Mucosa of descending colon (tissue), 3 donors: ENCODE data around the gene MBD3L2B. TPM values are rescaled to one million over a fixed set of nuclear protein-coding genes. Genes with fewer than 3 reads are reported as not detected.
"Not testable (repeated sequence)": the region's sequence is repeated elsewhere in the genome, so short reads cannot be mapped to it uniquely, and the experiment has no call there.

ENCODE experiments used
- ATAC-seq: fragments of 200-7000 bp; cut with Tn5 transposase; one replicate; pipeline ENCODE4 v1.9.1; 2020; ENCODE audit warnings: mild to moderate bottlenecking, moderate library complexity
- DNase-seq, 3 donors: peaks; one replicate each; pipeline ENCODE4 v3.0.0-alpha.2; 2020
- H3K36me3 ChIP-seq: fragments of 200-600 bp; one replicate; pipeline ENCODE4 v1.8.0; 2021; ENCODE audit warnings: low read depth, mild to moderate bottlenecking
- H3K4me1 ChIP-seq: fragments of 200-600 bp; one replicate; pipeline ENCODE4 v1.8.0; 2021; ENCODE audit warnings: low read depth, mild to moderate bottlenecking
- H3K4me3 ChIP-seq: fragments of 200-600 bp; one replicate; pipeline ENCODE4 v1.8.0; 2021; ENCODE audit warnings: mild to moderate bottlenecking
- H3K9me3 ChIP-seq: fragments of 200-600 bp; one replicate; pipeline ENCODE4 v1.8.0; 2021; ENCODE audit warnings: mild to moderate bottlenecking
- intact Hi-C, 2 donors: fragments of 100-400 bp; cut with DNase I in 1 of 2; cut with micrococcal nuclease in 1 of 2; formaldehyde crosslinking; loops; one replicate each; pipeline versions ENCODE4 v1.11.0 to v1.11.1; 2022; cut with DNase I, micrococcal nuclease
- long read RNA-seq, 2 donors: library from polyadenylated mRNA; unstranded; transcript quantifications; one replicate each; pipeline ENCODE4 v2.0.0, GENCODE V29; 2019 to 2021
- total RNA-seq, 3 donors: library from RNA; stranded (reverse); fragmentation: NEBNext Ultra II Directional in 2 of 3; extraction: Animal tissue kit (Norgen Biotek cat#: 25700) in 2 of 3; gene quantifications; one replicate each; pipeline versions ENCODE4 v1.2.1 to v1.2.4, GENCODE V29; 2021 to 2023
- TF ChIP-seq, protein P1 (sequence below): fragments of 200-600 bp; IDR thresholded peaks from one replicate; pipeline ENCODE4 v1.8.0; 2022; ENCODE audit warnings: antibody characterized with exemption, mild to moderate bottlenecking
- donor health status: DM: no; HTN: no; CAD: no; lungs with moderate emphysema.
- donor health status: DM: no; HTN: no; CAD: no.
- donor health status: DM: no; HTN: yes; CAD: no.

Gene MBD3L2B
- total RNA-seq: not detected
- long read RNA-seq, donor 1: 0 reads
- long read RNA-seq, donor 2: 0 reads

DNA sequence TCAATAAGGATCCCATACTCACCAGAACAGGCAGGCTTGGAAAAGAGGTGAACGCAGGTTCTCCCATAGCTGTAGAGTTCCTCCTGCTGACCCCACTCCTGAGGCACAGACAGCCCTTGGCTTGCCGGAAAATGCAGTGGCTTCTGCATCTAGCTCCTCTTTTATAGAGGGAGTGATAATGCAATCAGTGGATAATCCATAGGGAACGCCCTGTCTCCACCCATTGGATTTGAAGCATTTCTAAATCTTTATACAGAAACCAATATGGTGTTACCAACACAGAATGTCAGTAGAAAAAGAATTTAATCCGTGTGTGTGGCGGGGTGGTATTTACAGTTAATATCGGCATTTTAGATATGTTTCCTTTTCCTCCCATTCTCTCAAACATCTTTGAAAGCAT is at the start of gene MBD3L2B:
Gene MBD3L2B (minus strand): TSS at position 101 of the 400 bp plus-strand sequence. CDS start 34 bp downstream, at position 67.
- ATAC-seq, intact Hi-C loops, DNase-seq: not testable (repeated sequence)

DNA sequence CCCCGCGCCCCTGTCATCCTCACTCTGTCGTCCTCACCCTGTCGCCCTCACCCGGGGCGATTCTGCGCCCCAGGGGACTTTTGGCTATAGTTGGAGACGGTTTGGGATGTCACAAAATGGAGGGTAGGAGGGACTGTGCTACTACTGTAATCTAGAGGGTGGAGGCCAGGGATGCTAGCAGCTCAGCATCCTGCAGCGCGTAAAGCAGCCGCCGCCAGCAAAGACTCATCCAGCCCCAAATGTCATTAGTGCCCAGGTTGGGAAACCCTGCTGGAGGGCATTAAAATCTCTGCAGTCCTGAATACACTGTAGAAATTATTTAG is 48.6 kb upstream of the MBD3L2B start:
- DNase-seq (no peak), ATAC-seq (peak; percentile 20)
- Histone ChIP-seq H3K9me3 (no peaks in the 10 kb centered on the region), H3K4me3 (peak overlapping the region; percentile 93), H3K36me3 (peaks cover 6% of the 10 kb centered on the region), H3K4me1 (peaks cover 5% of the 10 kb centered on the region)
- intact Hi-C loops: no loop called here
- TF ChIP-seq, protein P1, sequence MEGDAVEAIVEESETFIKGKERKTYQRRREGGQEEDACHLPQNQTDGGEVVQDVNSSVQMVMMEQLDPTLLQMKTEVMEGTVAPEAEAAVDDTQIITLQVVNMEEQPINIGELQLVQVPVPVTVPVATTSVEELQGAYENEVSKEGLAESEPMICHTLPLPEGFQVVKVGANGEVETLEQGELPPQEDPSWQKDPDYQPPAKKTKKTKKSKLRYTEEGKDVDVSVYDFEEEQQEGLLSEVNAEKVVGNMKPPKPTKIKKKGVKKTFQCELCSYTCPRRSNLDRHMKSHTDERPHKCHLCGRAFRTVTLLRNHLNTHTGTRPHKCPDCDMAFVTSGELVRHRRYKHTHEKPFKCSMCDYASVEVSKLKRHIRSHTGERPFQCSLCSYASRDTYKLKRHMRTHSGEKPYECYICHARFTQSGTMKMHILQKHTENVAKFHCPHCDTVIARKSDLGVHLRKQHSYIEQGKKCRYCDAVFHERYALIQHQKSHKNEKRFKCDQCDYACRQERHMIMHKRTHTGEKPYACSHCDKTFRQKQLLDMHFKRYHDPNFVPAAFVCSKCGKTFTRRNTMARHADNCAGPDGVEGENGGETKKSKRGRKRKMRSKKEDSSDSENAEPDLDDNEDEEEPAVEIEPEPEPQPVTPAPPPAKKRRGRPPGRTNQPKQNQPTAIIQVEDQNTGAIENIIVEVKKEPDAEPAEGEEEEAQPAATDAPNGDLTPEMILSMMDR: no peak

More for the DNA sequence above, at the start of gene MBD3L2B:
- not testable (repeated sequence) for H3K9me3 ChIP-seq, H3K36me3 ChIP-seq, H3K4me3 ChIP-seq, H3K4me1 ChIP-seq

DNA sequence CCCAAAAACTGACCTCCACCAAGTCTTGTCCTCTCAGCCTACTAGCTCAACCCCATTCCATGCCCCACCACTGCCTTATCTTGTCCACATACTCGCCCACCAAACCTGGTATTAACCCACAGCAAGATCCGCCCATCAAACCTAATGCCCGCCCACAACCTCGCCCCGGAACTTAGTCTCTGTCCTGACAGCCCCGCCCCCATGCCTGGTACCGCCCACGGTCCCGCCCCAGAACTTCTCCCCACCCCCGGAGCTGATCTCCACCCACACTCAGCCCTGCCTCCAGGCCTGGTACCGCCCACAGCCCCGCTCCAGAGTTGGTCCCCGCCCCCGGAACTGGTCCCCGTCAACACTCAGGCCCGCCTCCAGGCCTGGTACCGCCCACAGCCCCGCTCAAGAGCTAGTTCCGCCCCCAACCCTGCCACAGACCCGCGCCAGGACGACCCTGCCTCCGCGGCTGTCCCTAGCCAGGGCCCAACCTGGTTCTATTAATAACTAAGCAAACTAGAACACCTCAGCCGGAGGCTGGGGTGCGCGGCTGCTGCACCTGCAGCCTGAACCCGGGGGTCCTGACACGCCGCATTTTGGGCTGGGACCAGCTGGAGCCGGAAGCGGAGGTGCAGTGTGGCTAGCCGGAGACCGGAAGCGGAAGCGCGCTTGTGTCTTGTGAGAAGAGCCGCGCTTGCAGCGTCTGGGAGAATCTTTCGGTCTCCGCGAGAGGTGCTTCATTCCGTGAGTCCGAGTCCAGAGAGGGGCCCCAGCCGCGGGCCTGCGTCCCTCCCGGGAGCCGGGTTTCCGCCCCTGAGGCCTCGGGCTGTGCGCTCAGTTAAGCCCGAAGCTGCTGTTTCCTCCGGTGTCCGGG is 48.0 kb upstream of the MBD3L2B start, which contains the start of gene ZNF557:
Gene ZNF557 (plus strand): TSS at position 662 of the 862 bp plus-strand sequence. CDS start 5,372 bp downstream, outside the sequence.
- H3K4me1 ChIP-seq: peaks cover 5% of the 10 kb centered on the region
- DNase-seq: peak; percentile 99 to 100 (median 99)
- intact Hi-C loops: no loop called here

DNA sequence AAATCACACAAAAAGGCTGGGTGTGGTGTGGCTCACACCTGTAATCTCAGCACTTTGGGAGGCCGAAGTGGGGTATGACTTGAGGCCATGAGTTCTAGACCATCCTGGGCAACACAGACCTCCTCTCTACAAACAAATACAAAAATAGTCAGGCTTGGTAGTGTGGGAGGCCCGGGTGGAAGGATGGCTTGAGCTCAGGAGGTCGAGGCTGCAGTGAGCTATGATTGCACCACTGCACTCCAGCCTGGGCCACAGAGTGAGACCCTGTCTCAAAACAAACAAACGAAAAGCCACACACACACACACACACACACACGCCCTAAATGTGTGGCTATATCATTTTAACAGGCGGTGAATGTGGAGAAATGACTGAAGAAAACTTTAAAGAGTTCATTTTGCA is 47.4 kb upstream of the MBD3L2B start:
- Histone ChIP-seq H3K9me3 (no peaks in the 10 kb centered on the region), H3K36me3 (peaks cover 5% of the 10 kb centered on the region), H3K4me1 (peaks cover 5% of the 10 kb centered on the region), H3K4me3 (no peak overlapping the region)
- DNase-seq (peak in 2 of 3 donors; percentile 6 to 34), ATAC-seq (no peak)
- TF ChIP-seq, protein P1: no peak
- intact Hi-C loops: no loop called here

More for the DNA sequence above, 48.0 kb upstream of the MBD3L2B start, which contains the start of gene ZNF557:
- TF ChIP-seq, protein P1: no peak
- H3K36me3 ChIP-seq: peaks cover 5% of the 10 kb centered on the region
- peak; percentile 99 for ATAC-seq
- peak within 1 kb of the TSS; percentile 93 for H3K4me3 ChIP-seq
- no peaks in the 10 kb centered on the region for H3K9me3 ChIP-seq

DNA sequence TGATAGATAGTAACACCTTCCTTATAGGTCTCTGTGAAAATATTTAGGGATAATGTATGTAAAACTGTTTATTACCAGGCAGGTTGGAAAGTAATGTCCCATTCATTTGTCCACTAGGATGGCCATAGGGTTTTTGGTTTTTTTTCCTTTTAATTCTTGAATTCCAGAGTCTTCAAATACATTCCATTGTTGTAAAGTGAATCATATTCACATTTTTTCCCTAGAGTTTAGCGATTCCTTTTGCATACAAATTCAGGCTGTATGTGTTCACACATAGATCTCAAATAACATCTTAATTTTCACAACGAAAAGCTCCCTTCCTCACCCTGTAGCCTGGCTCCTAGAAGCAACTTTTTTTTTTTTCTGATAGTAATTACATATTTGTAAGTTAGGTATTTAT is 46.5 kb upstream of the MBD3L2B start:
- Histone ChIP-seq H3K4me3 (no peak overlapping the region), H3K9me3 (no peaks in the 10 kb centered on the region), H3K4me1 (peaks cover 5% of the 10 kb centered on the region), H3K36me3 (peaks cover 2% of the 10 kb centered on the region)
- DNase-seq (no peak), ATAC-seq (no peak)
- intact Hi-C loops: no loop called here
- TF ChIP-seq, protein P1: no peak

DNA sequence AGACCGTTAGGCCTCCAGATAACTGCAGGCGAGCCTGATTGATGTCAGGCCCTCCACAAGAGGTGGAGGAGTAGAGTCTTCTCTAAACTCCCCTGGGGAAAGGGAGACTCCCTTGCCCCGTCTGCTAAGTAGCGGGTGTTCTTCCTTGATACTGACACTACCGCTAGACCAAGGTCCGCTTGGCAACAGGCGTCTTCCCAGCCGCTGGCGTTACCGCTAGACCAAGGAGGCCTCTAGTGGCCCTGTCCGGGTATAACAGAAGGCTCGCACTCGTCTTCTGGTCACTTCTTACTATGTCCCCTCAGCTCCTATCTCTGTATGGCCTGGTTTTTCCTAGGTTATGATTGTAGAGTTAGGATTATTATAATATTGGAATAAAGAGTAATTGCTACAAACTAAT is 45.9 kb upstream of the MBD3L2B start:
- H3K36me3 ChIP-seq, H3K9me3 ChIP-seq, ATAC-seq, H3K4me3 ChIP-seq, H3K4me1 ChIP-seq, intact Hi-C loops: not testable (repeated sequence)
- DNase-seq: peak in 2 of 3 donors; percentile 37 to 41
